NCI-H2107 (cell line): ENCODE data around the gene PNMA1.
A peak's percentile ranks its signal among the peaks of the same experiment; 100 is the strongest.

Experiments used
- DNase-seq: peaks from one replicate; lab custom pipeline; 2025; lab: John Stamatoyannopoulos, UW

Gene PNMA1

GRCh38 chr14:73713803-73714655 lies at the start of gene PNMA1:
TSS of gene PNMA1 (minus strand) at chr14:73714384. CDS start at chr14:73713639, 745 bp downstream.
- peak; percentile 82 for DNase-seq

GRCh38 chr14:73763396-73763795 lies 49.2 kb upstream of the PNMA1 start:
- DNase-seq, result no peak

- no peak for DNase-seq
Measured at GRCh38 chr14:73762375-73762822, 48.2 kb upstream of the PNMA1 start.

- no peak for DNase-seq
Measured at GRCh38 chr14:73761618-73762355, 47.6 kb upstream of the PNMA1 start.

GRCh38 chr14:73760598-73761586 lies 46.7 kb upstream of the PNMA1 start:
- DNase-seq, result no peak

GRCh38 chr14:73759714-73760597 lies 45.8 kb upstream of the PNMA1 start:
- DNase-seq, result peak; percentile 96

GRCh38 chr14:73759183-73759713 lies 45.1 kb upstream of the PNMA1 start:
- DNase-seq, result no peak

- DNase-seq, result peak; percentile 69
Measured at GRCh38 chr14:73758392-73759182, 44.4 kb upstream of the PNMA1 start.

- no peak for DNase-seq
Measured at GRCh38 chr14:73757876-73758391, 43.8 kb upstream of the PNMA1 start.

- no peak for DNase-seq
Measured at GRCh38 chr14:73757381-73757780, 43.2 kb upstream of the PNMA1 start.

- DNase-seq, result no peak
Measured at GRCh38 chr14:73755434-73756014, 41.3 kb upstream of the PNMA1 start.

GRCh38 chr14:73754911-73755360 lies 40.8 kb upstream of the PNMA1 start:
- no peak for DNase-seq

- no peak for DNase-seq
Measured at GRCh38 chr14:73753887-73754795, 40.0 kb upstream of the PNMA1 start.

GRCh38 chr14:73753124-73753886 lies 39.1 kb upstream of the PNMA1 start:
- DNase-seq, result no peak

- no peak for DNase-seq
Measured at GRCh38 chr14:73752297-73752992, 38.3 kb upstream of the PNMA1 start.

GRCh38 chr14:73751157-73751691 lies 37.0 kb upstream of the PNMA1 start:
- DNase-seq, result no peak
